Uterus (tissue), 2 donors: ENCODE results near the gene PPP3CA.

ENCODE experiments used
- POLR2A ChIP-seq, 2 donors: fragments of 450-650 bp; IDR thresholded peaks; one replicate each; pipeline ENCODE4 v1.6.1; 2016; ENCODE audit warnings: antibody characterized with exemption in 2 of 2, mild to moderate bottlenecking in 1 of 2, moderate library complexity in 1 of 2
- TF ChIP-seq, protein P1 (sequence below), 4 experiments: fragments of 200-600 bp in 2 of 4; fragments of 450-650 bp in 2 of 4; sonication (generic) in 2 of 4; IDR thresholded peaks; one replicate each; pipeline ENCODE4 v1.5.1; 2016 to 2019; ENCODE audit warnings: antibody characterized with exemption in 4 of 4, mild to moderate bottlenecking in 2 of 4, moderate library complexity in 1 of 4

DNA sequence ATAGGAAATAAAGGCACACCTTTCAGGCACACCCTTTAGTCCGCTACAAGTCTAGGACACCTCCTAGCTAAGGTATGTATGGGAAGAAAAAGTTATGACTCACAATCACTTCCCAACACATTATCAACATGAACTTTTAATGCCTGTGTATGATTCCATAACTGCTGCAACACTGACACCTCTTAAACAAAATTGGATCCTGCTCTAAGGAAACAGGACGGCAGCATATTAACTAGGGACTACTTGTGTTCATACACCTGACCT, 2.4 kb upstream of the PPP3CA start:
- TF ChIP-seq, protein P1, sequence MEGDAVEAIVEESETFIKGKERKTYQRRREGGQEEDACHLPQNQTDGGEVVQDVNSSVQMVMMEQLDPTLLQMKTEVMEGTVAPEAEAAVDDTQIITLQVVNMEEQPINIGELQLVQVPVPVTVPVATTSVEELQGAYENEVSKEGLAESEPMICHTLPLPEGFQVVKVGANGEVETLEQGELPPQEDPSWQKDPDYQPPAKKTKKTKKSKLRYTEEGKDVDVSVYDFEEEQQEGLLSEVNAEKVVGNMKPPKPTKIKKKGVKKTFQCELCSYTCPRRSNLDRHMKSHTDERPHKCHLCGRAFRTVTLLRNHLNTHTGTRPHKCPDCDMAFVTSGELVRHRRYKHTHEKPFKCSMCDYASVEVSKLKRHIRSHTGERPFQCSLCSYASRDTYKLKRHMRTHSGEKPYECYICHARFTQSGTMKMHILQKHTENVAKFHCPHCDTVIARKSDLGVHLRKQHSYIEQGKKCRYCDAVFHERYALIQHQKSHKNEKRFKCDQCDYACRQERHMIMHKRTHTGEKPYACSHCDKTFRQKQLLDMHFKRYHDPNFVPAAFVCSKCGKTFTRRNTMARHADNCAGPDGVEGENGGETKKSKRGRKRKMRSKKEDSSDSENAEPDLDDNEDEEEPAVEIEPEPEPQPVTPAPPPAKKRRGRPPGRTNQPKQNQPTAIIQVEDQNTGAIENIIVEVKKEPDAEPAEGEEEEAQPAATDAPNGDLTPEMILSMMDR (IDR thresholded peaks at IDR 0.05) = no peak
- no peak for TF ChIP-seq POLR2A (IDR thresholded peaks at IDR 0.05)
